HEK293T (cell line): Measurements from ENCODE around the gene GMNN.
"Not testable (repeated sequence)": the region's sequence is repeated elsewhere in the genome, so short reads cannot be mapped to it uniquely, and the experiment has no call there.

ENCODE experiments used
- CTCF ChIA-PET: fragments of 350-600 bp; formaldehyde crosslinking; extraction: SDS; loops from one replicate; lab custom pipeline; 2021; ENCODE audit warnings: antibody characterized with exemption, inconsistent platforms; lab: Yijun Ruan, JAX
- POLR2A ChIA-PET: fragments of 350-600 bp; formaldehyde crosslinking; extraction: SDS; loops from one replicate; lab custom pipeline; 2020; ENCODE audit warnings: antibody characterized with exemption, inconsistent platforms; lab: Yijun Ruan, JAX
- DNase-seq: peaks from one replicate; pipeline ENCODE4 v3.0.0; 2012; ENCODE audit warnings: mixed read lengths; ENCODE audit errors: extremely low spot score
- ARNT ChIP-seq: fragments of 450-650 bp; IDR thresholded peaks from 2 replicates; pipeline ENCODE4 v1.6.1; 2017; ENCODE audit warnings: mild to moderate bottlenecking
- BHLHE40 ChIP-seq: fragments of 450-650 bp; IDR thresholded peaks from 2 replicates; pipeline ENCODE4 v1.6.1; 2016; ENCODE audit warnings: mild to moderate bottlenecking, moderate library complexity, borderline replicate concordance
- CTBP1 ChIP-seq: fragments of 450-650 bp; IDR thresholded peaks from 2 replicates; pipeline ENCODE4 v1.6.1; 2016; ENCODE audit warnings: borderline replicate concordance
- ELF4 ChIP-seq: fragments of 450-650 bp; IDR thresholded peaks from 2 replicates; pipeline ENCODE4 v1.6.1; 2017; ENCODE audit warnings: antibody characterized with exemption
- FOXA1 ChIP-seq: fragments of 450-650 bp; IDR thresholded peaks from 2 replicates; pipeline ENCODE4 v1.6.1; 2016; ENCODE audit warnings: mild to moderate bottlenecking
- FOXK2 ChIP-seq: fragments of 450-650 bp; IDR thresholded peaks from 2 replicates; pipeline ENCODE4 v1.6.1; 2016; ENCODE audit warnings: mild to moderate bottlenecking
- FOXM1 ChIP-seq: fragments of 450-650 bp; IDR thresholded peaks from 2 replicates; pipeline ENCODE4 v1.6.1; 2017; ENCODE audit warnings: mild to moderate bottlenecking, borderline replicate concordance
- HDGF ChIP-seq: fragments of 450-650 bp; IDR thresholded peaks from 2 replicates; pipeline ENCODE4 v1.6.1; 2017; ENCODE audit warnings: antibody characterized with exemption, borderline replicate concordance
- L3MBTL2 ChIP-seq: fragments of 450-650 bp; conservative IDR thresholded peaks from 2 replicates; pipeline ENCODE4 v1.6.1; 2016; ENCODE audit warnings: mild to moderate bottlenecking
- LEF1 ChIP-seq: fragments of 450-650 bp; IDR thresholded peaks from 2 replicates; pipeline ENCODE4 v1.6.1; 2017; ENCODE audit warnings: mild to moderate bottlenecking, borderline replicate concordance
- NFRKB ChIP-seq: fragments of 450-650 bp; IDR thresholded peaks from 2 replicates; pipeline ENCODE4 v1.6.1; 2016; ENCODE audit warnings: mild to moderate bottlenecking, moderate library complexity
- SP1 ChIP-seq: fragments of 450-650 bp; IDR thresholded peaks from 2 replicates; pipeline ENCODE4 v1.6.1; 2017
- SUZ12 ChIP-seq: fragments of 450-650 bp; IDR thresholded peaks from 2 replicates; pipeline ENCODE4 v1.6.1; 2016; ENCODE audit warnings: mild to moderate bottlenecking
- TARDBP ChIP-seq: fragments of 450-650 bp; IDR thresholded peaks from 2 replicates; pipeline ENCODE4 v1.6.1; 2016
- ZNF384 ChIP-seq: fragments of 450-650 bp; IDR thresholded peaks from 2 replicates; pipeline ENCODE4 v1.6.1; 2016
- TF ChIP-seq, protein P1 (sequence below): fragments of 450-650 bp; IDR thresholded peaks from 2 replicates; pipeline ENCODE4 v1.6.1; 2016

The GMNN gene

DNA sequence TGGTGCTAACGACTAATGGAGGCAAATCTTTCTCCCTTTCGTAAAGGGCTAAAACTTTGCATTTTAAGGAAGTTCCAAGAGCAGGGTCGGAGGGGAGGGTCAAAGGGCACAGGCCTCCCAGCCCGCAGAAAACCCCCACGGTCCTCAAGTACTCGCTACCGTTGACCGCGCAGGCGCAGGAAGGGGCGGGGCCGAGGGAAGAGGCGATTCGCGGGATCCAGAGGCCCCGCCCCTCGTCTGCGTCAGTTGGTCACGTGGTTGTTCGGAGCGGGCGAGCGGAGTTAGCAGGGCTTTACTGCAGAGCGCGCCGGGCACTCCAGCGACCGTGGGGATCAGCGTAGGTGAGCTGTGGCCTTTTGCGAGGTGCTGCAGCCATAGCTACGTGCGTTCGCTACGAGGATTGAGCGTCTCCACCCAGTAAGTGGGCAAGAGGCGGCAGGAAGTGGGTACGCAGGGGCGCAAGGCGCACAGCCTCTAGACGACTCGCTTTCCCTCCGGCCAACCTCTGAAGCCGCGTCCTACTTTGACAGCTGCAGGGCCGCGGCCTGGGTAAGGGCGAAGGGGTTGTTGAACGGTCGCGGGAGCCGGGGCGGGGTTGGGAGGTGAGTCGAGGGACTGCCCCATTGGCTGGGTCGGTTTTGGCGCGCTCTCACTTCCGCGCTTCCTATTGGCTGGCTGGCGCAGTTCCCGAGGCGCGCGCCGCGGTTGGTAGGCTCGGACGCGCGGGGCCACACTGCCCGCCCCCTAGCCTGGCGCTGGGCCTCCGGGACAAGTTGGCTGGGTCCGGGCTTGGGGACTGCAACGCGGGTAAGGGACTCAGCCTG is at the start of gene GMNN:
GMNN (plus strand) TSS at position 242 of the 824 bp plus-strand sequence. CDS start 2,310 bp downstream, outside the sequence.
- TF ChIP-seq CTBP1 = no peak
- peak; percentile 62 for TF ChIP-seq ELF4
- TF ChIP-seq L3MBTL2 = peak; percentile 86
- no peak for TF ChIP-seq BHLHE40
- TF ChIP-seq, protein P1, sequence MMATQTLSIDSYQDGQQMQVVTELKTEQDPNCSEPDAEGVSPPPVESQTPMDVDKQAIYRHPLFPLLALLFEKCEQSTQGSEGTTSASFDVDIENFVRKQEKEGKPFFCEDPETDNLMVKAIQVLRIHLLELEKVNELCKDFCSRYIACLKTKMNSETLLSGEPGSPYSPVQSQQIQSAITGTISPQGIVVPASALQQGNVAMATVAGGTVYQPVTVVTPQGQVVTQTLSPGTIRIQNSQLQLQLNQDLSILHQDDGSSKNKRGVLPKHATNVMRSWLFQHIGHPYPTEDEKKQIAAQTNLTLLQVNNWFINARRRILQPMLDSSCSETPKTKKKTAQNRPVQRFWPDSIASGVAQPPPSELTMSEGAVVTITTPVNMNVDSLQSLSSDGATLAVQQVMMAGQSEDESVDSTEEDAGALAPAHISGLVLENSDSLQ = no peak
- CTCF ChIA-PET = no interaction called here
- DNase-seq = peak; percentile 95
- POLR2A ChIA-PET = interaction anchor here (0.6 to 2.0 kb wide), 11 partner anchors 9 to 406 kb away, joined by 3 to 12 read pairs (median 4); partner anchors contain the start of genes ACOT13, C6orf62 and TDP2

GRCh38 chr6:24730653-24731052 is 44.1 kb upstream of the GMNN start:
- DNase-seq, CTCF ChIA-PET: not testable (repeated sequence)
- POLR2A ChIA-PET = interaction anchor here (1.9 kb wide), 1 partner anchor 9 kb away, joined by 4 read pairs; no protein-coding TSS in a partner anchor

DNA sequence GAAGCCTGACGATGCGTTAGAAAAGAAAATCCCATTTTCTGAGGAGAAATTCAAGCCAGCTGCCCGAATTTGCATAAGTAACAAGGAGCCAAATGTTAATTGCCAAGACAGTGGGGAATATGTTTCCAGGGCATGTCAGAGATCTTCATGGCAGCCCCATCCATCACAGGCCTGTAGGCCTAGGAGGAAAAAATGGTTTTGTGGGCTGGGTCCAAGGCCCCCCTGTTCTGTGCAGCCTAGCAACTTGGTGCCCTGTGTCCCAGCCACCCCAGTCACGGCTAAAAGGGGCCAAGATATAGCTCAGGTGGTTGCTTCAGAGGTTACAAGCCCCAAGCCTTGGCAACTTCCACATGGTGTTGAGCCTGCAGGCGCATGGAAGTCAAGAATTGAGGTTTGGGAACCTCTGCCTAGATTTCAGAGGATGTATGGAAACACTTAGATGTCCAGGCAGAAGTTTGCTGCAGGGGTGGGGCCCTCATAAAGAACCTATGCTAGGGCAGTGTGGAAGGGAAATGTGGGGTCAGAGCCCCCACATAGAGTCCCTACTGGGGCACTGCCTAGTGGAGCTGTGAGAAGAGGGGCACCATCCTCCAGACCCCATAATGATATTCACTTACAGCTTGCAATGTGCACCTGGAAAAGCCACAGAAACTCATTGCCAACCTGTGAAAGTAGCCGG is 43.1 kb upstream of the GMNN start:
- POLR2A ChIA-PET = interaction anchor here (1.9 kb wide), 1 partner anchor 10 kb away, joined by 4 read pairs; no protein-coding TSS in a partner anchor
- DNase-seq, CTCF ChIA-PET: not testable (repeated sequence)

GRCh38 chr6:24734166-24734565 is 40.6 kb upstream of the GMNN start:
- DNase-seq = no peak
- TF ChIP-seq ZNF384 (no peak), FOXM1 (no peak), L3MBTL2 (no peak), LEF1 (no peak), ARNT (no peak)
- POLR2A ChIA-PET = no interaction called here
- CTCF ChIA-PET = no interaction called here

- POLR2A ChIA-PET, DNase-seq, CTCF ChIA-PET: not testable (repeated sequence)
Observed at GRCh38 chr6:24734710-24735109, 40.0 kb upstream of the GMNN start.

DNA sequence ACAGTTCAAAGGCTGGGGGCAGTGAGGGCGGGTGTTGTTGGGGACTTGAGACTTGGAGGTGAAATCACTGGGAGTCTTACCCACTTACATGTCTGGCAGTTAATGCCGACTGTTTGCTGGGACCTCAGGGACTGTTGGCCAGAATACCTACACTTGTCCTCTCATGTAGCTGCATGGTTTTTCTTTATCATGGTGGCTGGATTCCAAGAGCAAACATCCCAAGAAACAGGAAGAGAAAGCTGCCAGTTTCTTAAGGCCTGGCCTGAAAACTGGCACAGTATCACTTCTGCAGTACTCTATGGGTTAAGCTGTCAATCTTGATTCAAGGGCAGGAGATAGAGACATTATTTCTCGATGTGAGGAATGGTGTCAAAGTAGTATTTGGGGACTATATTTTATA is 36.0 kb upstream of the GMNN start:
- TF ChIP-seq BHLHE40 = no peak
- no peak for TF ChIP-seq L3MBTL2
- ChIA-PET POLR2A (no interaction called here), CTCF (no interaction called here)
- DNase-seq = no peak

GRCh38 chr6:24740861-24741260 is 33.9 kb upstream of the GMNN start:
- TF ChIP-seq L3MBTL2 = no peak
- no peak for TF ChIP-seq CTBP1
- TF ChIP-seq, protein P1 = no peak
- TF ChIP-seq ARNT = no peak
- no peak for TF ChIP-seq HDGF
- no peak for TF ChIP-seq BHLHE40
- no peak for TF ChIP-seq SUZ12
- TF ChIP-seq FOXK2 = no peak
- TF ChIP-seq NFRKB = no peak
- TF ChIP-seq ELF4 = no peak
- no peak for TF ChIP-seq SP1
- ChIA-PET CTCF (no interaction called here), POLR2A (interaction anchor here (0.8 kb wide), 1 partner anchor 19 kb away, joined by 3 read pairs; no protein-coding TSS in a partner anchor)
- DNase-seq = no peak

DNA sequence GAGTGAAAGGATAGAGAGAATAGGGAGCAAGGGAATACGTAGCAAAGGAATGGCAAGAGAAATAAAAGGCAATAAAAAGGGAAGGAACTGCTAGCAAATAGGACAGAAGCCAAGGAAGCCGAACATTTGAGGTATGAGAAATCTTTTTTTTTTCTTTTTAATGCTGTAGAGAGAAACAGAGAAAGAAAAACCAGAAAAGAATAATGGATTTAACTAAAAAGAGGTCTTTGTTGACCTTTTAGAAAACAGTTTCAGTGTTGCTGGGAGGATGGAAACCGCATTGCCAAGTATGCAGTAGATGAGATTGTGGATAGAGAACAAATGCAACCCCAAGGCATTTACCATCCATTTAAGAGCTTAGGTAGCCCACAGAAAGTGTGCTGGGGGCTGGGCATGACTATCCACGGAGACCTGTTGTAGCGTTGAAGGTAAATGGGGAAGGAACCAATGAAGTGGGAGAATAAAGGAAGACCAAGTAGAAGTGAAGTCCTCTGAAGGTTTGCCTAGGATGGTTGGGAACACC is 32.5 kb upstream of the GMNN start:
- TF ChIP-seq ZNF384 (no peak), FOXM1 (no peak), ELF4 (no peak), FOXK2 (no peak), L3MBTL2 (no peak), FOXA1 (no peak), SUZ12 (no peak), ARNT (no peak), HDGF (no peak), TARDBP (no peak), SP1 (no peak), BHLHE40 (no peak), NFRKB (no peak), CTBP1 (no peak), LEF1 (no peak)
- TF ChIP-seq, protein P1 = no peak
- DNase-seq = no peak
- POLR2A ChIA-PET = interaction anchor here (1.4 kb wide), 1 partner anchor 20 kb away, joined by 3 read pairs; no protein-coding TSS in a partner anchor
- CTCF ChIA-PET = no interaction called here
